GM19324 (cell line): ENCODE data around the gene ELP2.
"Not testable (repeated sequence)": the region's sequence is repeated elsewhere in the genome, so short reads cannot be mapped to it uniquely, and the experiment has no call there.

Experiments used
- ATAC-seq: cut with Tn5 transposase; IDR thresholded peaks from one replicate; pipeline ENCODE4 v1.9.1; 2021; ENCODE audit warnings: mild to moderate bottlenecking, moderate library complexity; ENCODE audit not compliant: unreplicated experiment, low FRiP score

The ELP2 gene

DNA sequence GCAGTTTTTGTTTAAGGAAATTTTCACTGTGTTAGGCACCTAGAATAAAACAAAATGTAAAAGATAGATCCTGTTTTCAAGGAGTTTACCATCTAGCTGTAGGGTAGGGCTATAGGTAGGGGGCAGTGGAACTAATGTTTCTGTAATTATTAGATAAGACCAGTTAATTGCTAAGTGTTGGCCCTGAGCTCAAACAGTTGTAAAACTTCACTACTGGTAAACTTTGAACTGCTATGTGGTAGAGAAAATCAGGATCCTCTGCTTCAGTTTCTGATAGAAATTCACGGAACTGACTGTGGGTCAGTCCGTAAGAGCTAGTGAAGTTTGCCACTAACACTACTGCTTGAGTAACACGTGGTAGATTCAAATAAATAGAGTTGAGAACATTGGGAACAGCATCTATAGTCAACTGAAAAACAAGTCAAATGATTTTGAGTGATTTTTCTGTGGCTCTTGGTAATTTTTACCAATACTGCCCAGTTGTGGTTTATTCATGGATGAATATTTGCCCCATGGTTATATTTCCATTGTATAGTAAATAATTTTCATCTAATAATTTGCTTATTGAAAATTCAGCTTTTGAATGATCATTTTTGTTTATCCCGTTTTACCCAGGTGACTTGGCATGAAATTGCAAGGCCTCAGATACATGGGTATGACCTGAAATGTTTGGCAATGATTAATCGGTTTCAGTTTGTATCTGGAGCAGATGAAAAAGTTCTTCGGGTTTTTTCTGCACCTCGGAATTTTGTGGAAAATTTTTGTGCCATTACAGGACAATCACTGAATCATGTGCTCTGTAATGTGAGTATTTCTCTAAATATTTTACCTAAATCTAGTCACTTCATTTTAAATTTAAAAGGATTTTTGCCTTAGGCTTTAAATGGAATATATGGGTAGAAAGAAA is 26.4 kb downstream of the ELP2 start:
- no peak for ATAC-seq

DNA sequence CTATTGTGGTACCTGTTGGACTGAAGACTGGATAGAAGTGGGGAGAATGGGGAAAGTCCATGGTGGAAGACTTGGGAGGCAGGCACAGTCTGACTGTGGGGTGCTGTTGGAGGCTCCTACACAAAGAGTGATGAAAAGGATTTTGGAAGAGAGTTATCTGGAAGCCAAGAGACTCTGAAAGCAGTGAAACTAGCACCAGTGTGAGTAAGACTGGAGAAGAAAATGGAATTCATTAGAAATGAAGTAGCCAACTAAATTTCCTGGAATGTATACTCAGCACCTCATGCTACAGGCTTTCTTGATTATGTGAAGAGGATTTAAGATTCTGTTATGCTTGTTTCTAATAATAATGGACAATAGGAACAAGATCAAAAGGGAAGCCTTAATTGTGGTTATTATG is 27.7 kb downstream of the ELP2 start:
- no peak for ATAC-seq

DNA sequence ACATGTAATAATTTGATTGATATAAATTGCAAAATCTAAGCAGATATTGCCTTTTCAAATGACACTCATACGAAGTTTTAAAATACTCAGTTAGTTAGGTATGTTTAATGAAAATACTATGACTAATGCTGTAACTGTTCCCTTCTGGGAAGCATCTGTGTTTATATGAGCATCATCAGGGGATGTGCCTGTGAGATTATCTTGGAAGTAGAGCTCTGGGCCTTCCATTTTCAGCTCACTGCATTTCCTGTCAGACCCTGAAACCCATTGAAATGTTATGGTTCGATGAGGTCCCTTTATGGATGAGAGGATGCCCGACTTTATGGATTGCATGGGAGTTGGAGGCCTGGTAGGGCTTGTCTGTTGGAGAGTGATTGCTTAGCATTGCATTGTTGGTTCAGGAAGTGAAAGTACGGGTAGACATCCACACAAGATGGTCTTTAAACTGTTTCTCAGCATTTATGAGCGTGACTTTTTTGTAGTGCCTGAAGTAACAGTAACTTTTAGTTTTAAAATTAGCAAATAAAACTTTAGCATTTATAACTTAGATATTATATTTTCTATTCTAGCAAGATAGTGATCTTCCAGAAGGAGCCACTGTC is 28.7 kb downstream of the ELP2 start:
- ATAC-seq: no peak

DNA sequence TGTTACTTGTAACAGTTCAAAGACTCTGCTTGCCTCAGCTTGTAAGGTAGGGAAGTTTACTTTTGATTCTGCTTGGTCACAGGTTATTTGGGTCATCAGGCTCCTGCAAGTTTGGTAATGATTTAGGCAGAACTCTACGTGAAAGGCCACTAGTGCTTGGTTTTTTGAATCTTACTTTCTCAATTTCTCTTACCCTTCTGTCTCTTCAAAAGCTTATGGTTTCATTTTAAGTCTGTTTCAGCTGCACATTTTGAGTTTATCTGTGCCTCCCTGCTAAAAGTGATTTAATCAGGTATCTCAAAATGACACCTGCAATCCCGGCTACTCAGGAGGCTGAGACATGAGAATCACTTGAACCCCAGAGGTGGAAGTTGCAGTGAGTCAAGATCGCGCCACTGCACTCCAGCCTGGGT is 31.3 kb downstream of the ELP2 start:
- no peak for ATAC-seq

DNA sequence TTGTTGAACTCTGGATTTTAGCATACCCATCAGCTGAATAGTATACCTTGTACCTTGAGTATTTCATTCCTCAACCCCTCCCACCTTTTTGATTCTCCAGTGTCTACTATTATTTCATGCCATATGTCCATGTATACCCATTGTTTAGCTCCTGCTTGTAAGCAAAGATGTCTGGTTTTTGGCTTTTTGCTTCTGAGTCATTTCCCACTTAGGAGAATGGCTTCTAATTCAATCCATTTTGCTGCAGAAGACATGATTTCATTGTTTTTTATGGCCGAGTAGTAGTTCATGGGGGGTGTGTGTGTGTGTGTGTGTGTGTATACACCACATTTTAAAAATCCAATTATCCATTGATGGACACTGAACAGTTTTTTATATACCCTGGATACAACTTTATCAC is 33.3 kb downstream of the ELP2 start:
- no peak for ATAC-seq

DNA sequence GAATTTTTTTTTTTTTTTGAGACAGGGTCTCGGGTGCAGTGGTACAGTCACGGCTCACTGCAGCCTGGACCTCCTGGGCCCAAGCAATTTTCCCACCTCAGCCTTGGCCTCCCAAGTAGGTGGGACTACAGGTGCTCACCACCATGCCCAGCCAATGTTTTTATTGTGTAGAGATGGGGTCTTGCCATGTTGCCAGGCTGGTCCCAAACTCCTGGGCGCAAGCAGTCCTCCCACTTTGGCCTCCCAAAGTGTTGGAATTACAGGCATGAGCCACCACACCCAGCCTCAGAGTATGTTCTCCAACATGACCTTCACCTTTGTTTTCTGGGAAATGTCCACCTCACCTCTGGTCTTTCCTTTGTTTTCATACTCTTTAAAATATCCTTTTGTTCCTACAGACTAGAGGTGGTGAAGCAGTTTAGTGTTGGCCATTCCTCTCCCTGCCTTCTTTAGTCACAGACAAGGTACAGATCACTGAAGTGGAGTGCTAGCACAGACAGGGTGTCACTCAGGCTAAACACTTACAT is 38.1 kb downstream of the ELP2 start:
- ATAC-seq: no peak

DNA sequence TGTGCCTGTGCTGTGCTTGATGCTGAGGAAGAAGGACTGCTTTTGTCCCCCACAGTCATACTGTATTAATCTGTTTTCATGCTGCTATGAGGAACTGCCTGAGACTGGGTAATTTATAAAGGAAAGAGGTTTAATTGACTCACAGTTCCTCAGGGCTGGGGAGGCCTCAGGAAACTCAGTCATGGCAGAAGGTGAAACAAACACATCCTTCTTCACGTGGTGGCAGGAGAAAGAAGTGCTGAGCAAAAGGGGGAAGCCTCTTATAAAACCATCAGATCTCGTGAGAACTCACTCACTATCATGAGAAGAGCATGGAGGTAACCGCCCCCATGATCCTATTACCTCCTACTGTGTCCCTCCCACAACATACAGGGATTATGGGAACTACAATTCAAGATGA is 38.6 kb downstream of the ELP2 start:
- ATAC-seq: not testable (repeated sequence)

DNA sequence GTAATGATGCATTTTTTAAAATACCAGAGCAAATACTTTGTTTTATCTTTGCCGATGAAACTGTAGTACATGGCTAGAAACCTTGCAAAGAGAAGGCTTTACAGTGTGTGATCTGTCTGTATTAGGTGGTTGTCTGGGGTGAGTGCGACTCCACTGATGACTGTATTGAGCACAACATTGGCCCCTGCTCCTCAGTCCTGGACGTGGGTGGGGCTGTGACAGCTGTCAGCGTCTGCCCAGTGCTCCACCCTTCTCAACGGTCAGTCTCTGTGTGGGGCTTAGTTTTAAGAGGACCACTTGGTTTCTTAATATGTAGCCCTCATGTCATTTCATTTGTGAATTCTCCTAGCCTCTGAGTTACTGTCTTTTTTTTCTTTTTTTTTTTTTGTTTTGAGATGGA is 40.2 kb downstream of the ELP2 start:
- ATAC-seq: no peak

DNA sequence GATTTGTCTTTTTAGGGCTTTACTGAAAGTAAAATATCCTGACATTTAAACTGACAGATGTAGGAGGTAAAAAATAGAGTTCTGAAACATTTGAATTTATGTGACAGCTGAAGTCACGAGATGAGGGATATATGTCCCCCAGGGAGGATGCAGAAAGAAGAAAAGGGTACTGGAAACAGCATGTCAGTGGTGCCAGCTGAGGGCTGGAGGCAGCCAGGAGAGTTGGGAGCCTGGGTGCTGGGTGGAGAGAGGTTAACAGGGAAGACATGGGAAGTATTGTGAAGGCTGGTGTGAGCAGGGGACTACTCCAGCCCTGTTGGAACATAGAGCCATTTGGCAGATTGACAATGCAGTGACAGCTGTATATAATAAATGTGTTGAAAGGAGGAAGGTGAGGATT is 45.8 kb downstream of the ELP2 start:
- no peak for ATAC-seq

DNA sequence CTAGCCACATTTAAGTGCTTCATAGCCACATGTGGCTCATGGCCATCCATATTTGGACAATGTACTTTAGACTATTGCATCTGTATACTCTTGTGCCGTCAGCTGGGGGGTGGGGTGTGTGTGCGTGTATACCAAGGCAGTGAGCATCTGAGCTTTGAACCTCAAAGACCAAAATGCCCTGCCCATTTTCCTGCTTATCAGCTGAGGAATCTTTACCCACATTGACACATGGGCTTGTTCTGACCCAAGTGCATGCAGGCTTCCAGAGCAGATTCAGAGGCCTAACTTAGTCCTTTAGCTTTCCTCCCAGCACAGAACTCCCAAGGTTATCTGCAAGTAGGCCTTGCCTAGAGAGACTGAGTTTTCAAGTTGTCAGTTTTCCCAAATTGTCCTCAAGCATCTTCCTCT is 46.5 kb downstream of the ELP2 start:
- ATAC-seq: no peak

DNA sequence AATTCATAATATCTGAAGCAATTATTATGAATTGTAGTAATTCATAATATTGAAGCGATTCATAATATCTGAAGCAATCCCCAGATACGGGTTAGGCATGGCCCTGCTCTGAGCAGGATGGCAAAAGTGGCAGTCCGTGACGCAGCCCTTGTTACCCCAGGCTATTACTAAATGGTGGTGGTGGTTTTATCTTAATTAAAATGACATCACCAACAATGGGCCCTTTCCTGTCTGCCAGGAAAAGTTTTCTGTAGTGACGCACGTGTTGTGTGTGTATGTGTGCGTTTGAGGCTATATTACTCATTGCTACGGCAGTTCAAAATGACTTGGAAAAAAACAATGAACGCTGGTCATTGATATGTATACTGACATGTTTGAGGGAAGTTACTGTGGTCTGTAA is 47.0 kb downstream of the ELP2 start:
- ATAC-seq: no peak

DNA sequence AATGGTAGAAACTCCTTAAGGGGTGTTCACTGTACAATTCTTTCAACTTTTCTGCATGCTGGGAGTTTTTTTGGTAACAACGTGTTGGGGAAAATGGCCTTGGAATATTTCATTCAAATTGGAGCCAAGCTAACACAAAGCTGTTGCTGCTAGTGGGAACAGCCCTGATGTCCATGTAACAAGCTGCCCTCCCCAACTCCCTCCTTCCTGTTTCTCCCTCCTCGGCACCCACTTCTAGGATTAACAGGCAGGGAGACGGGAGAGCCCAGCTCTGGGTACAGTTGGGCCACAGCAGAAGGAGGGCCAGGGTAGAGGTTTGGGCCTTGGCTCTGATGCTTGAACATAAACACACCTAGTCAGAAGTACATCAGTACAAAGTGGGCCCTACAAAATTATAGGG is 48.2 kb downstream of the ELP2 start:
- no peak for ATAC-seq

DNA sequence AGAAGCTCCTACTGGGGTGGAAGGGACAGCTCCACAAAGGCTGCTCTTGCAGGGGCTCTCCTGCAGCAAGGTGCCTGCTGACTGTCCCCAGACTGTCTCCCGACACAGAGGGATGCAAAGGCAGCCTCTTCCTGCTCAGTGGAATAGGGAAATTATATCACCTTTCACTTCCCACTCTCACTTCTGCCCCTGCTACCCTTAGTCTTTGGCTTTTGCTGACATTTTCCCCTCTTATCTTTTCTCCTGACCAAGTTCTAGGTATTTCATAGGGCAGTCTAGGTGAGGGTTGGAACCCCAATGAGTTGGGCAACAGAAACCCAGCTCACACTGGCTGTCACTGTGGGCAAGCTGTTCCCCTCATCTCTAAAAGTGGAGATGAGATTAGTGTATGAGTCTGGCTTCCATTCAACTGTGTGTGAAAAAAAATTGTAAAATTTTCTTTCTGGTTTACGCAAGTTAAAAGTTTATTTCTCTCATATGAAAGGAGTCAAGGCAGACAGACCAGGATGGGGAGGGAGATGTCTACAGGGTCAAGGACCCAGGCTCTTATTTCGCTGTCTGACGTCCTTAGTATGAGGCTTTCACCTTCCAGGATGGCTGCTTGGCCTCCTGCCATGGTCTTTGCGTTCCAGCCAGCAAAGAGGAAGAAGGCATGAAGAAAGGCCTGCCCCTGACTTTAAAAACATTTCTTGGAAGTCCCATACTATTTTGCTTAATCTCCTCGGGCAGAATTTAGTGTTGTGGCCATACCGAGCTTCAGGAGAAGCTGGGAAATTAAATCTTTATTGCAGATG is 50.1 kb downstream of the ELP2 start:
- ATAC-seq: no peak

DNA sequence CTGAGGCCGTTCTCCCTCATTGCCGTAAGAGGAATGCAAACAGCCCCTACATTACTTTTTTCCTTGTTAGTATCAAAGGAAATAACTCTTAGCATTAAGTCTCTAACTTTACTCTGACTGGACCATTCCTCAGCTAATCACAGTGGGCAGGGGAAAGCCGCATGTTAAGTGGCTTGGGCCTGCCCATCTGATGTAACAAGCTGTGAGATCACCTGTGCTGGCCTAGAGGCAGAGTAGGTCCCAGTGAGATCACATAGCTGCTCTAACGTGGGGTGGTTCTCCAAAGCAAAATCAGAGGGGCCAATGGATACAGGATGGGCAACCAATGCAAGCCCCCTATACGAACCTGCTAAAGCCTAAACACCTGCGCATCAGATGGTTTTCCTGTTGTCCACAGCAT is 51.7 kb downstream of the ELP2 start:
- no peak for ATAC-seq

DNA sequence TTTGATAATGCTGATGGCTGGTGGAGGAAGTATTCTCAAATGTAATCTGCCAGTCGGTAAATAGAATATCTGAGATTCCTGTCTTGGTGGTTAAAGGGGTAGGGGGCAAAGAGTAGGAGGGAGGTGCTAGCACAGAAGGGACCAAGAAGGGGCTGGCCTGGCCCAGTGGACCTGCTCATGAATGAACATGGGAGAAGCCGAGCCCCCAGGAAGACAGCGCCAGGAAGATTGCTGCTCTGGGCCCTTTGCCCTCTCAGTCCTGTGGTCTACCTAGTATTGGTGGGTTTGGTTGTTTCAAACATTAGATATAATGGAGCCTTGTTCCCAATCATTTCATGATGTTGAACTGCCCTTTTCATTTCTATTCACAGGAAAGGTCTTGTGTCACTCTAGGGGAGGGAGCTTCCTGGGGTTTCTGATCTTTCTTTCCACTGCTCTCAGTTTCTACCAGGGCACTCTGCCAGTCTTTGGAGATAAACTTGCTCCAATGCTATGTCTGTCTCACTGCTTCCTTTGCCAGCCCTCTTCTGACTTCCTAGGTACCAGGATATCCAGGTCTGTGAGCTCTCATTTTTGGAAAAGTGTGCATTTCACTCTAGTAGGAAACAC is 52.3 kb downstream of the ELP2 start:
- no peak for ATAC-seq

DNA sequence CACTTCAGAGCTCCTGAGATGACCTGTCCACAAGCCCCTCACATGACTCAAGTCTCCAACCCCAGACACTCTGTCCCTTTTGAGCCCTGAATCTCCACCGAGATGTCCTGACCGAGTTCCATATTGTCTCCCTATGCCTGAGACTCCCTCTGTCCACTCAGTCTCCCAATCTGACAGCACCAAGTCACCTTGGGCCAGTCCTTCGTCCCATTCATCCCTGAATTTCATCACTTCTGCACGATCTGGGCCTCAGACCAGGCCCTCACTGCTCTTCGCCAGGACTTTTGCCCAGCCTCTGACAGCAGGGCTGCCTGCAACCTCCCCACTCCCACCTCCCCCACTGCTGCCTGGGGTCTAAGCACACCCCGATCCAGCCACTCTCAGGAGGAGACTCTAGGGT is 53.3 kb downstream of the ELP2 start:
- ATAC-seq: no peak

DNA sequence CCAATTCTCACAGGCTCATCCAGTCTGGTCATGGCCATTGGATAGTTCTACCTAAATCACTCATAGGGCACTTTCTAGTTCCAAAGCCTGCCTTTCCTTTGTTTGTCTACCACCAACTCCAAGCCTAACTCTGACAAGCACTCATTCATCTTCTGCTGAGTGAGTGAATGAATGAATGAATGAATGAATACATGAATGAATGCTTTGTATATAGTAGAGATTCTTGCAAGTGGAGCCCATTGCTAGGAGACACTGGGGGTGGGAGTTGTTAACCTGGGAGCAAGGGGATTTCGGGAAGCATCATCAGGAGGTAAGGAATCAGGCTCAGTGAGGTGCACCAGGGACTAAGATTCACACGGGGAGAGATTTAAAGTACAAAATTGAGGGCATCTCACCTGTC is 54.3 kb downstream of the ELP2 start:
- ATAC-seq: no peak

DNA sequence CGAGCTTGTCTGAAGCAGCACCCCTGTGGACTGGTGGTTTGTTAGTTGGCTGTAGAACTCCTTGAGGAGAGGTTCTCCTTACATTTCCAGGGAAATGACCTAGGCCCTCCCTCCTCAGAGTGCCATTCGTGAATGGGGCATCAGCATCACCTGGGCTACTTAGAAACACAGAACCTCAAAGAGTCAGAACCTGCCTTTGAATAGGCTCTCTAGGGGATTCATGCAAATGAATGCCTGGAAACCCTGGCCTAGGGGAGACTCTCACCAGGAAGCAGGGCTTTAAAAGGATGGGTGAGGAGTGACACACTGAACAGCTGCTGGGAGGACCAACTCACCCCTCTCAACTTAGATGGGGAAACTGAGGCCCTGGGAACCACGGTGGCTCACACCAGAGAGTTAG is 55.5 kb downstream of the ELP2 start:
- ATAC-seq: no peak

DNA sequence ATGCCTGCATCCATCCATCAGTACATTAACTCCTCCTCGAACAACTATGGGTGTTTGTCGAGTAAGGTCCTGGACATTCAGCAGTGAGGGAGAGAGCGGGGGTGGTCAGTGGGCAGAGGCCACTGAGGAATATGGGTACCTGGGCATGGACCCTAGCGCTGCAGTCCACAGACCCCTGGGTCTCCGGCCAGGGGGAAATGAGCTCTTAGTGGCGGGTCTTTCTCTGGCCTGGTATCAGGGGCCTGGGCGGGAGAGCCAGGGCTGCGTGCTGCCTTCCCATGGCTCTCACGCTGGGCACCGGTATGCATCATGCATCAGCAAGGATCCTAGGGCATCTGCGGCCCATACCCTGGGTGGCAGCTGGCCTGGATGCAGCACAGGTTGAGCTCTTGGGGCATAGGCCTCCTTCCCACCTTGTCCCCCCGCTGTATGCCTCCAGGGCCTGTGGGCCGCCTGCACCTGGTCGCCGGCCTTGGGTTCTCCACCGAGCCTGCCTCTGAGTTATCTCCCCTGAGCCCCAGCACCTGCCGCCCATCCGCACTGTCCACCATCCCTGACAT is 56.3 kb downstream of the ELP2 start:
- ATAC-seq: no peak

DNA sequence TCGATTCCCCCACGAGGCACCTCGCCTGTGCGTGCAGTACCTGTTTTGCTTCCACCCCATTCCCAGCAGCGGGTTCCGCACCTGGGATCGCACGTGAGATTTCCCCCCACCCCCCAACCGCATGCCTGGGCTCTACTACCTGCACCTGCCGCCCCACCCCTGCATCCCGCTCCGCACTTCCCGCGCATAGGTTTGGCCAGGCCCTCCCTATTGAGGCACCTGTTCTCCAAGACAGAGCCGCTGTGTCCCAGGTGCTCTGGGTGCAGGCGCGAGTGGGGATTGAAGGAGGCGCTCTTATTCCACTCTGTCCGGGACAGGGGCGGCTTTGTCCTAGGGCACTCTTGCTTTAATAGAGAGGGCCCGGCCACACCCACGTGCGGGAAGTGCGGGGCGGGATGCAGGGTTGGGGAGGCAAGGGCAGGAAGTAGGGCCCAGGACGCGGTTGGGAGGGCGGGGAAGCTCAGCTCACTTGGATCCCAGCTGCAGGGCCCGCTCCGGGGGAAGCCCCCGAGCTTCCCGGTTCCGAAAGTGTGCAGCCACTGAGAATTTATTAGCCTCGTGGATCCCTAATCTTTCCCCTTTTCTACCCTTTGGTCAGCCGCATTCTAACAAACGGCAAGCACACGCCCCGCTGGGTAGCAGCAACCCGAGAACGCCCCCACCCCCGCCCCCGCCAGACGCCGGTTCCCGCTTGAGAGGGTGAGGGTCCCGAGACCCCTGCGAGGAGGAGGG is 56.9 kb downstream of the ELP2 start:
- no peak for ATAC-seq
